GM10248 (cell line): ENCODE measurements around the gene SLC22A6.

ENCODE experiments used
- CTCF ChIA-PET: fragments of 300-600 bp; sonication (Branson Sonifier 250); formaldehyde crosslinking; extraction: SDS; loops from one replicate; lab custom pipeline; 2021; ENCODE audit warnings: antibody characterized with exemption; lab: Yijun Ruan, JAX
- POLR2A ChIA-PET: fragments of 350-650 bp; sonication (Branson Sonifier 250); formaldehyde crosslinking; extraction: SDS; loops from one replicate; lab custom pipeline; 2020; ENCODE audit warnings: antibody characterized with exemption; lab: Yijun Ruan, JAX
- DNase-seq: peaks from one replicate; pipeline ENCODE4 v3.0.0; 2012; ENCODE audit errors: extremely low spot score
- CTCF ChIP-seq: IDR thresholded peaks from 2 replicates; pipeline ENCODE4 v1.5.1; 2012; ENCODE audit warnings: mild to moderate bottlenecking, low read depth; ENCODE audit errors: extremely low read depth, missing control alignments, control extremely low read depth

SLC22A6 gene

GRCh38 chr11:62984451-62984991 lies at the start of gene SLC22A6:
Gene SLC22A6, minus strand, starts transcription at chr11:62984967. Its CDS starts 277 bp downstream, at chr11:62984690.
- no peak for TF ChIP-seq CTCF
- DNase-seq, result no peak
- POLR2A ChIA-PET, result no interaction called here
- CTCF ChIA-PET, result interaction anchor here (1.4 kb wide), 1 partner anchor 78 kb away, joined by 3 read pairs; no protein-coding TSS in a partner anchor

- ChIA-PET POLR2A (no interaction called here), CTCF (interaction anchor here (1.2 to 4.9 kb wide), 4 partner anchors 9 to 187 kb away, joined by 3 to 33 read pairs (median 10); no protein-coding TSS in a partner anchor)
These were observed 47.7 kb upstream of the SLC22A6 start for GRCh38 chr11:63032457-63032856.

GRCh38 chr11:63023841-63024648 lies 39.3 kb upstream of the SLC22A6 start:
- ChIA-PET CTCF (interaction anchor here (0.7 to 8.4 kb wide), 27 partner anchors 9 to 615 kb away, joined by 3 to 347 read pairs (median 5); partner anchors contain the start of gene SLC22A8), POLR2A (no interaction called here)
- peak; percentile 98 for TF ChIP-seq CTCF
- peak; percentile 82 for DNase-seq

More at GRCh38 chr11:63032457-63032856, 47.7 kb upstream of the SLC22A6 start:
- no peak for DNase-seq
- TF ChIP-seq CTCF, result no peak

GRCh38 chr11:63023222-63023814 lies 38.6 kb upstream of the SLC22A6 start:
- no peak for TF ChIP-seq CTCF
- ChIA-PET CTCF (interaction anchor here (0.7 to 8.4 kb wide), 28 partner anchors 8 to 616 kb away, joined by 3 to 347 read pairs (median 4); partner anchors contain the start of gene SLC22A8), POLR2A (no interaction called here)
- DNase-seq, result no peak

GRCh38 chr11:63022441-63022840 lies 37.7 kb upstream of the SLC22A6 start:
- TF ChIP-seq CTCF, result no peak
- POLR2A ChIA-PET, result no interaction called here
- CTCF ChIA-PET, result interaction anchor here (0.7 to 8.4 kb wide), 9 partner anchors 11 to 236 kb away, joined by 3 to 347 read pairs (median 4); no protein-coding TSS in a partner anchor
- no peak for DNase-seq

GRCh38 chr11:63020671-63021291 lies 36.0 kb upstream of the SLC22A6 start:
- TF ChIP-seq CTCF, result peak; percentile 45
- POLR2A ChIA-PET, result no interaction called here
- DNase-seq, result no peak
- CTCF ChIA-PET, result interaction anchor here (0.9 to 8.4 kb wide), 8 partner anchors 9 to 627 kb away, joined by 3 to 347 read pairs (median 4); no protein-coding TSS in a partner anchor
